Endothelial cell of umbilical vein (primary cell): ENCODE results near the gene IRF2BP2.

Experiments
- EZH2 ChIP-seq: IDR thresholded peaks from 2 replicates; pipeline ENCODE4 v1.6.1; 2012; ENCODE audit warnings: borderline replicate concordance, low read depth, mild to moderate bottlenecking, moderate library complexity, low read length, inconsistent platforms; ENCODE audit not compliant: severe bottlenecking
- JUN ChIP-seq: IDR thresholded peaks from 2 replicates; pipeline ENCODE4 v1.6.1; 2011; ENCODE audit warnings: borderline replicate concordance, low read depth; ENCODE audit not compliant: insufficient read length, insufficient read depth
- POLR2A ChIP-seq: IDR thresholded peaks from 2 replicates; pipeline ENCODE4 v1.6.1; 2012; ENCODE audit warnings: low read depth, mild to moderate bottlenecking, control low read depth, low read length
- TF ChIP-seq, protein P1 (sequence below), 2 donors: IDR thresholded peaks; 1 replicate in 1 of 2; 2 replicates in 1 of 2; pipeline ENCODE4 v1.5.1; 2011; ENCODE audit warnings: low read length in 2 of 2, mild to moderate bottlenecking in 2 of 2, moderate library complexity in 2 of 2, control low read depth in 1 of 2, inconsistent platforms in 1 of 2, low read depth in 1 of 2; ENCODE audit not compliant: insufficient read depth in 1 of 2; ENCODE audit errors: extremely low read depth in 1 of 2
- TF ChIP-seq, protein P2 (sequence below): IDR thresholded peaks from 2 replicates; pipeline ENCODE4 v1.6.1; 2011; ENCODE audit not compliant: insufficient read depth, insufficient read length

DNA sequence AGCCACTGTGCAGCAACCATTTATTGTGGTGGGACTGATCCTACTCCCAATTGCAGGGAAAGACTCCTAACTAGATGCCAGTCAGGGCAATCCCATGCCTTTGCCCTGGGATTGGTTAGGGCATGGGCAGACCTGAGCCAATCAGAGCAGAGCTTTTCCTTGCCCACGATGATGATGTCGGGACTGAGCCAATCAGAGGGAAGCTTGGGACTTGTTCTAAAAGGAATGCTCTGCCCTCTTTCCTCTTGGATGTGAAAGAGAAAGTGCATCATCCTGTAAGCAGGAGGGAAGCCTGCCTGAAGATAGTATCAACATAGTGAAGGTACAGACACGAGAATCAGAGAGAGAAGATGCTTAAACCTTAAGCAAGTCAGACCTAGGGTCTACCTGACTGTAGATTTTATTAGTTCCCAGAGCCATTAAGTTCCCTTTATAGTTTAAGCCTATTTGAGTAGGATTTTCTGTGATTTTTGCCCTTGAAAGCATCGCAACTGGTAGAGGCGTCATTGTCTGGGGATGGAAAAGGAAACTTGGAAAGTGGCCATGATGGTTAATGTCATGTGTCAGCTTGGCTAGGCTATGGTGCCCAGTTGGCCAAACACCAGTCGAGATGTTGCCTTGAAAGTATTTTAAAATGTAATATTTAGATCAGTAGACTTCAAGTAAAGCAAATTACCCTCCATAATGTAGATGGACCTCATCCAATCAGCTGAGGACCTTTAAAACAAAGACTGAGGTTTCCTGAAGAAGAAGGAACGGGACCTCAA, 19.9 kb downstream of the IRF2BP2 start:
- TF ChIP-seq, protein P1, sequence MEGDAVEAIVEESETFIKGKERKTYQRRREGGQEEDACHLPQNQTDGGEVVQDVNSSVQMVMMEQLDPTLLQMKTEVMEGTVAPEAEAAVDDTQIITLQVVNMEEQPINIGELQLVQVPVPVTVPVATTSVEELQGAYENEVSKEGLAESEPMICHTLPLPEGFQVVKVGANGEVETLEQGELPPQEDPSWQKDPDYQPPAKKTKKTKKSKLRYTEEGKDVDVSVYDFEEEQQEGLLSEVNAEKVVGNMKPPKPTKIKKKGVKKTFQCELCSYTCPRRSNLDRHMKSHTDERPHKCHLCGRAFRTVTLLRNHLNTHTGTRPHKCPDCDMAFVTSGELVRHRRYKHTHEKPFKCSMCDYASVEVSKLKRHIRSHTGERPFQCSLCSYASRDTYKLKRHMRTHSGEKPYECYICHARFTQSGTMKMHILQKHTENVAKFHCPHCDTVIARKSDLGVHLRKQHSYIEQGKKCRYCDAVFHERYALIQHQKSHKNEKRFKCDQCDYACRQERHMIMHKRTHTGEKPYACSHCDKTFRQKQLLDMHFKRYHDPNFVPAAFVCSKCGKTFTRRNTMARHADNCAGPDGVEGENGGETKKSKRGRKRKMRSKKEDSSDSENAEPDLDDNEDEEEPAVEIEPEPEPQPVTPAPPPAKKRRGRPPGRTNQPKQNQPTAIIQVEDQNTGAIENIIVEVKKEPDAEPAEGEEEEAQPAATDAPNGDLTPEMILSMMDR (IDR thresholded peaks at IDR 0.05; ENCODE audit: extremely low read depth in 1 of 2, insufficient read depth in 1 of 2, low read depth in 1 of 2, low read length in 2 of 2): no peak
- TF ChIP-seq JUN: no peak
- no peak for TF ChIP-seq POLR2A
- no peak for TF ChIP-seq EZH2
- TF ChIP-seq, protein P2, sequence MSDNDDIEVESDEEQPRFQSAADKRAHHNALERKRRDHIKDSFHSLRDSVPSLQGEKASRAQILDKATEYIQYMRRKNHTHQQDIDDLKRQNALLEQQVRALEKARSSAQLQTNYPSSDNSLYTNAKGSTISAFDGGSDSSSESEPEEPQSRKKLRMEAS: no peak
